GM10248 (cell line): Measurements from ENCODE around the gene INPP4B.

Source experiments
- CTCF ChIA-PET: fragments of 300-600 bp; sonication (Branson Sonifier 250); formaldehyde crosslinking; extraction: SDS; loops from one replicate; lab custom pipeline; 2021; ENCODE audit warnings: antibody characterized with exemption; lab: Yijun Ruan, JAX
- POLR2A ChIA-PET: fragments of 350-650 bp; sonication (Branson Sonifier 250); formaldehyde crosslinking; extraction: SDS; loops from one replicate; lab custom pipeline; 2020; ENCODE audit warnings: antibody characterized with exemption; lab: Yijun Ruan, JAX
- DNase-seq: peaks from one replicate; pipeline ENCODE4 v3.0.0; 2012; ENCODE audit errors: extremely low spot score
- TF ChIP-seq, protein P1 (sequence below): IDR thresholded peaks from 2 replicates; pipeline ENCODE4 v1.5.1; 2012; ENCODE audit warnings: mild to moderate bottlenecking, low read depth; ENCODE audit errors: extremely low read depth, missing control alignments, control extremely low read depth

The INPP4B gene

DNA sequence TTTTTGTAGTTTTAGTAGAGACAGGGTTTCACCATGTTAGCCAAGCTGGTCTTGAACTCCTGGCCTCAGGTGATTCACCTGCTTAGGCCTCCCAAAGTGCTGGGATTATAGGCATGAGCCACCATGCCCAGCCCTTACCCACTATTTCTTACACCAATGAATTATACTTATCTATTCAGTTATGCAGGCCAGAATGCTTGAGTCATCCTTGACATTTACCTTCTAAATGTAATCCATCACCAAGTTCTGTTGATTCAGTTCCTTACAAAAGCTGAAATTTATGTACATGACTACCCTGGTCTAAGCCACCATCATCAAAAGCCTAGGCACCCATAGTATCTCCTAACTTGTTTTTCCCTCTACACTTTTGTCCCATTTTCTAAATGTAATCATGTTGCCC is 624.0 kb downstream of the INPP4B start:
- TF ChIP-seq, protein P1, sequence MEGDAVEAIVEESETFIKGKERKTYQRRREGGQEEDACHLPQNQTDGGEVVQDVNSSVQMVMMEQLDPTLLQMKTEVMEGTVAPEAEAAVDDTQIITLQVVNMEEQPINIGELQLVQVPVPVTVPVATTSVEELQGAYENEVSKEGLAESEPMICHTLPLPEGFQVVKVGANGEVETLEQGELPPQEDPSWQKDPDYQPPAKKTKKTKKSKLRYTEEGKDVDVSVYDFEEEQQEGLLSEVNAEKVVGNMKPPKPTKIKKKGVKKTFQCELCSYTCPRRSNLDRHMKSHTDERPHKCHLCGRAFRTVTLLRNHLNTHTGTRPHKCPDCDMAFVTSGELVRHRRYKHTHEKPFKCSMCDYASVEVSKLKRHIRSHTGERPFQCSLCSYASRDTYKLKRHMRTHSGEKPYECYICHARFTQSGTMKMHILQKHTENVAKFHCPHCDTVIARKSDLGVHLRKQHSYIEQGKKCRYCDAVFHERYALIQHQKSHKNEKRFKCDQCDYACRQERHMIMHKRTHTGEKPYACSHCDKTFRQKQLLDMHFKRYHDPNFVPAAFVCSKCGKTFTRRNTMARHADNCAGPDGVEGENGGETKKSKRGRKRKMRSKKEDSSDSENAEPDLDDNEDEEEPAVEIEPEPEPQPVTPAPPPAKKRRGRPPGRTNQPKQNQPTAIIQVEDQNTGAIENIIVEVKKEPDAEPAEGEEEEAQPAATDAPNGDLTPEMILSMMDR, result no peak
- no peak for DNase-seq
- ChIA-PET POLR2A (no interaction called here), CTCF (interaction anchor here (1.1 kb wide), 1 partner anchor 18 kb away, joined by 4 read pairs; no protein-coding TSS in a partner anchor)

DNA sequence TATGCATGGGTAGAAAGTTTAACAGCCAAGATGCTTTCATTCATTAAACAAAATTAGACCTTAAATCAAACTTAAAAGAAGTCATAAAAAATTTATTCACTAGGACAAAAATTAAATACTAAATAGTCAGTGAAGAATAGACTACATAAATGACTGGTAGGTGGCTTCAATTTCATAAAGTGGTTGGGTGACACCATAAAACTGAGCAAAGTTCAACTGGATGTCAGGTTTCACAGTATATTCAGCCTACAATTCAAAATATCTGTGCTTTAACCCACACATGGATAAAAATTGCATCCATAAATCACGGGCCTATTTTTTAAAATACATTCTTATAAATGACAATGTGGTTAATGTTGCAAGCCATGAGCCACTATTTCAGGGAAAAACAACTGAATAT is 627.4 kb downstream of the INPP4B start:
- no peak for DNase-seq
- ChIA-PET POLR2A (no interaction called here), CTCF (interaction anchor here (1.0 kb wide), 1 partner anchor 8 kb away, joined by 3 read pairs; no protein-coding TSS in a partner anchor)
- TF ChIP-seq, protein P1, result no peak

DNA sequence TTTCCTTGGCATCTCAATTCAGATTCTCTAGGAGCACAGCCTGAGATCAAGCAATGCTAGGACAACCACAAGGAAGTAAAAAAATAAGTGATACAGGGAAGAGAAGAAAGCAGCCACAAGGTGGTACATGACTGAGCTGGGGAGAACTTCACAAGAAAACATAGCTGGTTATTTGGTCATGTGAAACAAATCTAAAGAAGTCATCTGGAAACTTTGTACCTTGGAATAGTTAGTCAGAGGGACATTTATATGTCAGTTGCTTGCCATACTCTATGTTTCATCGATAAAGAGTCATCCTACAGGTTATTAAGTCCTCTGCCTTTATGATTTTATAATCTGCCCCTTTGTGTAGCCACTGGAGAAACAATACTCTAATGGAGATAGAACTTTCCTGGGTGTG is 634.7 kb downstream of the INPP4B start:
- POLR2A ChIA-PET, result no interaction called here
- TF ChIP-seq, protein P1, result no peak
- CTCF ChIA-PET, result no interaction called here
- DNase-seq, result no peak

DNA sequence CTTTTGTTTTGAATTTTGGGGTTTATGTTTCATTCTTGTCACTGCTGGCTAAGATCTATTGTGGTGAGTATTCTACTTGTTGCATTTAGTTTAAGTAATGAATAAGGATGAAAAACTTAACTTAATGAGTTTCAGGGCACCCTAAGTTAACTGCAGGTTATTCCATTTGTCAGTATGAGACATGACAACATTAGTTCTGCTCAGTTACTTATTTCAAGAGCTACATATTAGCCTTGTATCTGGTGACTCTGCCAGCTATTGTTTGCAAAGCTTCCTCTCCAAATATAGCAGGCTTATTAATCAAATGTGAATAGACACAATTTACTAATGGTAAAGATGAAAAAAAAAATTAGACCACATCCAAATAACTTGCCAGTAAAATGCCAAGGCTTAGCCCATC is 642.6 kb downstream of the INPP4B start:
- ChIA-PET CTCF (interaction anchor here (0.8 to 1.4 kb wide), 3 partner anchors 18 to 44 kb away, joined by 3 to 4 read pairs (median 4); no protein-coding TSS in a partner anchor), POLR2A (no interaction called here)
- no peak for DNase-seq
- TF ChIP-seq, protein P1, result no peak

DNA sequence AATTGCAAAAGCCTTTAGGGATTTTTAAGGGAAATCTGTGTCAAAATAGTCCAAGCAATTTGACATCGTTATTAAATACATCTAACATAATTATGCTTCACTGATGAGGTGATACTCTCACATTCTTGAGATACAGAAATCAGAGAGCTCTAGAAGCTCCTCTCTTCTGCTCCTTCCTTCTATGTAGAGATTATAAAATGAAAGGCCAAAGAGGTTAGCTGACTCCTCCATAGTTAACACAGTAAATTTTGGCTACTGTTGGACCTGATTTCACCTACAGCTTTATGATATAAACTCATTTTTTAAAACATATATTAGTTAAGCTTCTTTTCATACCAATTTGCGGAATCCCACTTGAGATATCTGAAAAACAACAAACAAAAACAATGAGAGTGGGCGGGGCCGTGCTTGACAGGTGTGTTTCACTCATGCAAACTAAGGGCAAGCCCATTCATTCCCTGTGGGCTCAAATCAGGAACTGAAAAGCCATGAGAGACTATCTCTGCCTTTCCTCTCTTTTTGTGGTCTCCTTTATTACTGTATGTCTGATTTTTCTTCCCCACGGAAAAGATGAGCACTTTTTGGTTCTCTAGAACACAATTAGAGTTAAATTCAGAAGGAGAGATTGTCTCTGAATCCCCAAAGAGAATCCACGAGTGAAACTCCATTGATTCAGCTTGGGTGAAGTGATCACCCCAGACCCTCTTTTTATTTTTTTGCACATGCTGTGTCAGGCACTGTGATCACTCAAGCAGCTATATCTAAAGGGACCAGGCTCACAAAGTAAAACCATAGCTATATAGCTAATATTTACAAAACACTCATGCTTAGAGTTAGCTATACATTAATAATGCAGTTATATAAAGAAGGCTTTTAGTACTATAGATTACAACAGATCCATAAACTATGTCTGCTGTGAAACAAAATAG is 643.4 kb downstream of the INPP4B start:
- CTCF ChIA-PET, result interaction anchor here (1.1 to 1.4 kb wide), 2 partner anchors 20 to 80 kb away, joined by 3 read pairs; no protein-coding TSS in a partner anchor
- no peak for DNase-seq
- TF ChIP-seq, protein P1, result no peak
- POLR2A ChIA-PET, result no interaction called here

DNA sequence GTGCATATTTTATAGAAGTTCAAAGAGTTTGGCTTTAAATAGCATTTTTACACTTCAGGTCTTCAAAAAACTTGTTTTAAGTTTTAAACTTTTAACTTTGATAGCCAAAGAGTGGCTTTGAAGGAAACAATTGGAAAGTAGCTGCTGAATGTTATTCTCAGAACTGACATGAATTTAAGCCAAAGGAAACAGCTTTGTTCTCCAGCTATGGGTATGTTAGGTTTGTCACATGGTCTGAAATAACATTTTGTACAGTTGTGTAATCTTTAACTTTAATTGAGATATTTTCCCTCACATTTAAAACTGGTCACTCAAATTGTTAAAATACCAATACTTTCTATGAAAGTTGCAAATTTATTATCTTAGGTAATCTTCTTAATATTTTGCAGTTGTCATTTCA is 645.1 kb downstream of the INPP4B start:
- ChIA-PET CTCF (interaction anchor here (1.4 kb wide), 1 partner anchor 13 kb away, joined by 6 read pairs; no protein-coding TSS in a partner anchor), POLR2A (no interaction called here)
- TF ChIP-seq, protein P1, result no peak
- DNase-seq, result no peak
